ENCODE results near the gene TEP1.

TEP1 gene

GRCh38 chr14:20356422-20356821, 56.9 kb downstream of the TEP1 start:
- H3K4me1 ChIP-seq, result no peaks in the 10 kb centered on the region
- no peaks in the 10 kb centered on the region for H3K27me3 ChIP-seq
- H3K4me3 ChIP-seq, result no peak overlapping the region
- no peak for DNase-seq
- no peak overlapping the region for H3K27ac ChIP-seq
- intact Hi-C loops (cut with DNase I; ENCODE audit: low total_unique reads), result no loop called here
- TF ChIP-seq CTCF (IDR thresholded peaks at IDR 0.05), result no peak
- no peaks in the 10 kb centered on the region for H3K9me3 ChIP-seq
- H3K36me3 ChIP-seq, result peaks cover 44 to 74% (median 56%) of the 10 kb centered on the region in 3 donors

- Histone ChIP-seq H3K27ac (no peak overlapping the region), H3K4me3 (no peak overlapping the region), H3K27me3 (no peaks in the 10 kb centered on the region), H3K9me3 (no peaks in the 10 kb centered on the region), H3K36me3 (peaks cover 42 to 95% (median 64%) of the 10 kb centered on the region in 3 donors), H3K4me1 (no peaks in the 10 kb centered on the region)
- intact Hi-C loops (cut with DNase I; ENCODE audit: low total_unique reads), result no loop called here
- no peak for DNase-seq
- TF ChIP-seq CTCF (IDR thresholded peaks at IDR 0.05), result no peak
Observed at GRCh38 chr14:20350860-20351259, 62.4 kb downstream of the TEP1 start.

GRCh38 chr14:20350282-20350681, 63.0 kb downstream of the TEP1 start:
- no peak for TF ChIP-seq CTCF (IDR thresholded peaks at IDR 0.05)
- Histone ChIP-seq H3K4me1 (no peaks in the 10 kb centered on the region), H3K36me3 (peaks cover 38 to 95% (median 63%) of the 10 kb centered on the region in 3 donors), H3K9me3 (no peaks in the 10 kb centered on the region), H3K27me3 (no peaks in the 10 kb centered on the region), H3K4me3 (no peak overlapping the region), H3K27ac (no peak overlapping the region)
- no peak for DNase-seq
- intact Hi-C loops (cut with DNase I; ENCODE audit: low total_unique reads), result no loop called here

GRCh38 chr14:20347747-20348146, 65.6 kb downstream of the TEP1 start:
- no peak overlapping the region for H3K27ac ChIP-seq
- TF ChIP-seq CTCF (IDR thresholded peaks at IDR 0.05), result no peak
- H3K27me3 ChIP-seq, result no peaks in the 10 kb centered on the region
- H3K36me3 ChIP-seq, result peaks cover 20 to 74% (median 44%) of the 10 kb centered on the region in 3 donors
- H3K4me1 ChIP-seq, result peaks cover 0 to 7% (median 7%) of the 10 kb centered on the region in 4 donors
- DNase-seq, result no peak
- no peak overlapping the region for H3K4me3 ChIP-seq
- H3K9me3 ChIP-seq, result no peaks in the 10 kb centered on the region
- intact Hi-C loops (cut with DNase I; ENCODE audit: low total_unique reads), result no loop called here

- intact Hi-C loops (cut with DNase I; ENCODE audit: low total_unique reads), result no loop called here
- no peaks in the 10 kb centered on the region for H3K27me3 ChIP-seq
- H3K4me3 ChIP-seq, result no peak overlapping the region
- no peak for DNase-seq
- no peaks in the 10 kb centered on the region for H3K9me3 ChIP-seq
- no peak for TF ChIP-seq CTCF (IDR thresholded peaks at IDR 0.05)
- H3K4me1 ChIP-seq, result peaks cover 0 to 11% (median 7%) of the 10 kb centered on the region in 4 donors
- H3K36me3 ChIP-seq, result peaks cover 14 to 64% (median 36%) of the 10 kb centered on the region in 3 donors
- no peak overlapping the region for H3K27ac ChIP-seq
Observed at GRCh38 chr14:20346713-20347112, 66.6 kb downstream of the TEP1 start.

GRCh38 chr14:20345366-20345765, 67.9 kb downstream of the TEP1 start:
- Histone ChIP-seq H3K4me3 (no peak overlapping the region), H3K9me3 (no peaks in the 10 kb centered on the region), H3K4me1 (peaks cover 0 to 12% (median 7%) of the 10 kb centered on the region in 4 donors), H3K27ac (no peak overlapping the region), H3K36me3 (peaks cover 6 to 50% (median 25%) of the 10 kb centered on the region in 3 donors), H3K27me3 (no peaks in the 10 kb centered on the region)
- intact Hi-C loops (cut with DNase I; ENCODE audit: low total_unique reads), result no loop called here
- no peak for TF ChIP-seq CTCF (IDR thresholded peaks at IDR 0.05)
- no peak for DNase-seq

All from tibial artery (tissue), 4 donors.